GM15510 (cell line): ENCODE measurements around the gene TIMM50.

Source experiments
- POLR2A ChIP-seq: IDR thresholded peaks from 3 replicates; pipeline ENCODE4 v1.6.1; 2011; ENCODE audit warnings: borderline replicate concordance; ENCODE audit not compliant: insufficient read length; ENCODE audit errors: extremely low read depth

Gene TIMM50

DNA sequence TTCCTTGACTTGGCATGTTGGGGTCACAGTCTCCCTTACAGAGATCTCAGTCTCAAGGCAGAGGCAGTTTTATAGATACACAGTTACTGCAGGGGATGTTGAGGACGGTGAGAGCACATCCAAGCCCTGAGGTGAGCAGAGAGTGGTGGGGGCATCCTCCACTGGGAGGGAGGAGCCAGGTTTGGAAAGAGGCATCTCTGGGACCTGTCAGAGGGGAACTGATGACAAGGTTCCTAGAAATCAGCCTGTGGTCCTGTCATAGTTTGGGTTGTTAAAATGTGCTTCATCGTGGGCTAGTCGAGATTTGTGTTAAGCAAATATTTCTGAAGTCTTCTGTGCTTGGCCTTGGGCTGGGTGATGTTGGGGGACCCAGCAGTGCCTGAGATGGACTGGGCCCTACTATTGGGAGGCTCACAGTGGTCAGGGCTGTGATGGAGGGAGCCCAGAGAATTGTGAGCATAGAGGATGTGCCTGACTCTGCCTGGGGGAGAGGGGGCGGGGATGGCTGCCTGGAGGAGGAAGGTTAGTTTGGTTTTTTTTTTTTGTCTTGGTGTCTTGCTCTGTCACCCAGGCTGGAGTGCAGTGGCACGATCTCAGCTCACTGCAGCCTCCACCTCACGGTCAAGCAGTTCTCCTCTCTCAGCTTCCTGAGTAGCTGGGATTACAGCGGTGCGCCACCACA, 31.4 kb upstream of the TIMM50 start:
- no peak for TF ChIP-seq POLR2A

DNA sequence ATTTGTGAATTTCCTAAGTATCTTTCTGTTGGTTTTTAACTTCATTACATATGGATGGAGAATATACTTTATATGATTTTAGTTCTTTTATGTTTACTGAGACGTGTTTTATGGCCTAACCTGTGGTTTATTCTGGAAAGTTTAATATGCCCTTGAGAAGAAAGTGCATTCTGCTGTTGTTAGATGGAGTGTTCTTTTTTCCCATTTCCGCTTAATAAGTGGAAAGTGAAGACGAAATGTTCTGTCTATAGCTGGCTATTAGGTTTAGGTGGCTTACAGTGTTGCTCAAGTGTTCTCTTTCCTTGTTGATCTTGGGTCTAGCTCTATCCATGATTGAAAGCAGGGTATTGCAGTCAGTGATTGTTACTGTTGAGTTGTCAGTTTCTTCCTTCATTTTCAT, 17.2 kb upstream of the TIMM50 start:
- no peak for TF ChIP-seq POLR2A

DNA sequence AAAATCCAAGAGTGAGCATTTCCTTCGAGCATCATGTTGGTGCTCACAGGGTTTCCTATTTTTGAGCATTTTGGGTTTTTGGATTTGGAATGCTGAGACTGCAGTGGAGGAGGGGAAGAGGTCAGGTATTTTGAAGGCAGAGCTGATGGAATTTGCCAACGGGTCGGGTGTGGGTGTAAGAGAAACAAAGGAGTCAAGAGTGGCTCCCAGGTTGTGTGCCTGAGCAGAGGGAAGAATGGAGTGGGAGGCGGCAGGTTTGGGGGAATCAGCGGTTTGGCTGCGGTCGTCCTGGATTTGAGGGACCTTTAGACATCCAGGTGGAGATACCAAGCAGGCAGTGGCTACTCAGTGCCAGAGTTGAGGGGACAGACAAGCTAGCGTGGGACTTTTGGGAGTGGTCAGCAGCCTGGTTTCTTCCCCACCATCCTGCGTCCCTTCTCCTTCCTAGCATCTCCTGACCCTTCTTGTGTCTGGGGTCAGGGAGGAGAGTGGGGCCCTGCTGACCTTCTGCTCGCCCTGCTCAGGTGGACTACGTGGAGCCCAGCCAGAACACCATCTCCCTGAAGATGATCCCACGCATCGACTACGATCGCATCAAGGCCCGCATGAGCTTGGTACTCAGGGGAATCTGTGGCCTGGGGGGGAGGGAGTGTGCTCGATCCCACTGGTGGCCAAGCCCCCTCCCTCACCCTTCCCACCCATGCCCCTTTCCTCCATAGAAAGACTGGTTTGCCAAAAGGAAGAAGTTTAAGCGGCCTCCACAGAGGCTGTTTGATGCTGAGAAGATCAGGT, 14.5 kb upstream of the TIMM50 start:
- TF ChIP-seq POLR2A = no peak

DNA sequence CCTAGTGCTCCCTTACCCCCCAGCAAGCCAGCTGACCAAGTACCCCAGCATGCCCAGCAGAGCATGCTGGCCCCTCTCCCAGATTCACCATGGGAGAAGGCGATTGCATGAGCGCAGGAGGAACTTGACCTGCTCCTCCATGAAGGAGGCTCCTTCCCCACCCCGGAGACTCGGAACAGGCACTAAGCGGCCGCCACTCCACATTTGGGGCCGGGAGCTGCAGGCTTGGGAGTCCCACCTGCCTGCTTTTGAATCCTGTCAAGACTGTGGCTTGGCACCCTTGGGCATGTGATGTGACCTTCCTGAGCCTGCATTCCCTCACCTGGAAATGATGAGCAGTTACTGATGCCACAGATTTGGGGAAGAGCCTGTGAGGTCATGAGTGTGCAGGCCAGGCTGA, 12.7 kb upstream of the TIMM50 start:
- no peak for TF ChIP-seq POLR2A

DNA sequence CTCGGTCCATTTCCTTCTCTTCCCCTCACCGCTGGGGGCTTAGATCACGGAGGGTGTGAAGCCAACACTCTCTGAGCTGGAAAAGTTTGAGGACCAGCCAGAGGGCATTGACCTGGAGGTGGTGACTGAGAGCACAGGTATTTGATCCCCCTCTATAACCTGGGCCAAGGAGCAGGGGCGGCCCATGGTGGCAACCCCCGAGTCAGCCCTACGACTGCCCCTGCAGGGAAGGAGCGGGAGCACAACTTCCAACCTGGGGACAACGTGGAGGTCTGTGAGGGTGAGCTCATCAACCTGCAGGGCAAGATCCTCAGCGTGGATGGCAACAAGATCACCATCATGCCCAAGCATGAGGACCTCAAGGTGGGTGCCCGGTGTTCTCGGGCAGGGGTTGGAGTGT, 11.6 kb upstream of the TIMM50 start:
- no peak for TF ChIP-seq POLR2A

DNA sequence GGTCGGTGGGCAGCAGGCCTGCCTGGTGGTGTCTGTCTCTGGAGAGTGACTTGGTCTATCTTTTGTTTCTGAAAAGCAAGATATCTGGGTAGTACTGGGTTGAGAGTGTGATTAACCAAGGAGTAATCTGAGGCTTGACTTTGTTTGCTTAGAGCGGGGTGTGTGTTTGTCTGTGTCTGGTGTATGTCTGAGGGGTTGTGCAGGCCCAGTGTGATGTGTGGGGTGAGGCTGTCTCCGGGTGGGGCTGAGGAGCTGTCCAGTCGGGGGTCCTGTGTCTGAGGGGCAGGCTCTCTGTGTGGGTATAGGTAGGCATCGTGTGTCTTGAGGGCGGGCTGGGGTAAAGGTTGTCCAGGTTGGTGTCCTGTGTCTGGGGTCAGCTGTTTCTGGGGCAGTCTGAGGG, 11.1 kb upstream of the TIMM50 start:
- no peak for TF ChIP-seq POLR2A

DNA sequence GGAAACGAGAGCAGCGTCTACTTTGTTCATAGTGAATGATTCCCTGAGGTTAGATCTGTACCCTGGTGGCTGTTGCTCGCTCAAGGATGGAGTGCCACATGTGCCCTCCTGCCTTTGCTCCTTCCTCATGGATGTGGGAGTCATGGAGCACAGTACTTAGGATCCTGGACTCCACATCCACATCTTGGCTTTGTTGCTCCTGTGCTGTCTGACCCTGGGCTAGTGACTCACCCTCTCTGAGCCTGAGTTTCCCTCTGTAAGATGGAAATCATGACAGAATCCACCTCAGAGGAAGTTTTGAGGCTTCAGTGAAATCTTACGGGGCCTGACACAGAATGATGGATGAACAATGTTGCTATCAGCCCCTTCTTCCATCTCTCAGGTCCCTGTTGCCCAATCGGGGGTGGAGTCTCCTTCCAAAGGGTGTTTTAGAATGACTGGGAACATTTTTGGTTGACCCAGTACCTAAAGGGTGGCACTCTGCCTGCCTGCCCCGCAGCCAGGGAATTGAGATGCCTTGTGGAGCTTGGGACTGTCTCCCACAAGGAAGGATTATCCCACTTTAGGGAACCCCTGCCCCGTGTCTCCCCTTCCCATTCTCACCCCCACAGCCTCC, 9.8 kb upstream of the TIMM50 start:
- no peak for TF ChIP-seq POLR2A

DNA sequence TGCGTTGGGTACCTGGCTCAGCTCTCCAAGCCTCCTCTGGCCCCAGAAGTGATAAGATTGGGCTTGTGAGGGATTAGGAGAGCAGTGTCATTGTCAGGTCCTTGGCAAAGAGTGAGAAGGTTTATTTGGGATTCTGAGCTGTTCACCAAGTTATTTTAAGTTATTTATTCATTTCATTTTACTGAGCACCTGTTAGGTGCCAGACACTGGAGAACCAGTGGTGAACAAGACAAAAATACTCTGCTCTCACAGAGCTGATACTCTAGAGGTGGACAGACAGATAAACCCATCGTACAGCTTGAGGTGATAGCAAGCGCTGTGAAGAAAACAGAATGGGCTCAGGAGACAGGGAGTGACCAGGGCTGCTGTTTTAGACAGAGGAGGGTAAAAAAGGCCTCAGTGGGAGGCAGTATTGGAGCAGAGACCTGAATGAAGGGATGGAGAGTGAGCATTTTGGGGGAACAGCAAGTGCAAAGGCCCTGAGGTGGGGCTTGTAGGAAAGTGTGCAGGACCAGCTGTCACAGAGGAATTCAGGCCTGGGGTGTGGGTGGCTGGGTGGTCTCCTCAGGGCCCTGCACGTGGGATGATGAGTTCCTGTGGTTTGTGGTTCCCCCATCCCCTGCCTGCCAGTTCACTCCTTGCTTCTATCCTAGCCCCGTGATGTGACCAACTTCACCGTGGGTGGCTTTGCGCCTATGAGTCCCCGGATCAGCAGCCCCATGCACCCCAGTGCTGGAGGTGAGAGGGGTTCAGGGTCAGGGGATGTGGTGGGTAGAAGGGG, 8.7 kb upstream of the TIMM50 start:
- no peak for TF ChIP-seq POLR2A

DNA sequence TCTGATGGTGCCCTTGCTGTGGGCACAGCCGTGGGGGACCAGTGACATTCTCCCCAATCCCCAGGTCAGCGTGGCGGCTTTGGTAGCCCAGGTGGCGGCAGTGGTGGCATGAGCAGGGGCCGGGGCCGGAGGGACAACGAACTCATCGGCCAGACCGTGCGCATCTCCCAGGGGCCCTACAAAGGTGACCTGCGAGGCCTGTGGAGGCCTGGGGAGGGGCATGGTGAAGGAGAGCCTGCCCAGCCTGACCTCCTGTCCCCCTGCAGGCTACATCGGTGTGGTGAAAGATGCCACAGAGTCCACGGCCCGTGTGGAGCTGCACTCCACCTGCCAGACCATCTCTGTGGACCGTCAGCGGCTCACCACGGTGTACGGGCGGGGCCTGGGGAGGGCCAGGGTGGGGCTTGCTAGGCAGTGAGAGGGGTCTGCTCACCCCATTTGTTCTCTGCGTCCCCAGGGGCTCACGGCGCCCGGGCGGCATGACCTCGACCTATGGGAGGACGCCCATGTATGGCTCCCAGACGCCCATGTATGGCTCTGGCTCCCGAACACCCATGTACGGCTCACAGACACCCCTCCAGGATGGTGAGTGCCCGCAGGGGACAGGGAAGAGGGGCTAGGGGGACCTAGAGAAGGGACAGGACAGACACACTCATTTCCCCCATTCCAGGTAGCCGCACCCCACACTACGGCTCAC, 7.7 kb upstream of the TIMM50 start:
- TF ChIP-seq POLR2A = no peak

DNA sequence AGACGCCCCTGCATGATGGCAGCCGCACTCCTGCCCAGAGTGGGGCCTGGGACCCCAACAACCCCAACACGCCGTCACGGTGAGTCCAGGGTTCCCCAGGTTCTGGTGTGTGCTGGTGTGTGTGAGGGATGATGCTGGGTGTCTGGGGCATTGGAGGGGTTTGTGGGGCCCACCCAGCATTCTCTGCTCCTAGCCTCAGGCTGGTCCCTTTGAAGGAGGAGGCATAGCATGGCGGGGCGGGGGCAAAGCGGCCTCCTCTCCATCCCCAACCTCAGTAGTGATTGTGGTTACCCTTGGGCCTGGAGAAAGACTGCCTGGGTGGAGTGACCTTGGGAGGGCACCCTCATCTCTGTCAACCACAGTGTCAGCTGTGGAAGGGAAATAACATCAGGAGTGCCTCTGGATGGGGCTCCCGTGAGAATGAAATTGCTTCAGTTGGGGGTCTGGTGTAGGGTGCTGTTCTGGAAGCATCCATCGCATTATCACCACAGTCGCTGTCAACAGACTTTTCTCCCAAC, 7.1 kb upstream of the TIMM50 start:
- no peak for TF ChIP-seq POLR2A

DNA sequence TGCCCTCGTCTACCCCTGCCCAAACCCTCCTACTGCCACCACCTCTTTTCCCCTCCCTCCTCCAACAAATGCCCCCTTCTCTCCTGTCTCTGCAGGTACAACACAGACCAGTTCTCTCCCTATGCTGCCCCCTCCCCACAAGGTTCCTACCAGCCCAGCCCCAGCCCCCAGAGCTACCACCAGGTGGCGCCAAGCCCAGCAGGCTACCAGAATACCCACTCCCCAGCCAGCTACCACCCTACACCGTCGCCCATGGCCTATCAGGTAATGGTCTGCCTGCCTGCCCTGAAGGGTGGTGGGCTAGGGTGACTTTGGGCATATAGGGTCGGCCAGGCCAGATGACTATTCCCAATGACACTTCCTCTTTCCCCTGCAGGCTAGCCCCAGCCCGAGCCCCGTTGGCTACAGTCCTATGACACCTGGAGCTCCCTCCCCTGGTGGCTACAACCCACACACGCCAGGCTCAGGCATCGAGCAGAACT, 6.5 kb upstream of the TIMM50 start:
- TF ChIP-seq POLR2A = no peak

DNA sequence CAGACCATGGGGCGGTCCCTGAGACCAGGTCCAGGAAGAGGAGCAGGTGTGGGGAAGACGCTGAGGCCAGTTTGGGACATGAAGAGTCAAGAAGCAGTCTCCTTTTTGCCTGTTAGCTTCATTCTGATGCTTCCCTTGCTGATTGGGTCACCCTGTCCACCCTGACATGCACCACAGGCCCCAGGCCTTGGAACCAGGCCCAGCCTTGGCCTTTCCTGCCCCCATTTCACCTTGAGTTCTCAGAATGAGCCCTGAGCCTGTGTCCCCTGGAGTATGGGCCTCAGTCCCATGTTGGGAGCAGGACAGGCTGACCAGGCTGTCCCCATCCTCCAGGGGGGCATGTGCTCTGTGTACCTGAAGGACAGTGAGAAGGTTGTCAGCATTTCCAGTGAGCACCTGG, 4.9 kb upstream of the TIMM50 start:
- TF ChIP-seq POLR2A = no peak

DNA sequence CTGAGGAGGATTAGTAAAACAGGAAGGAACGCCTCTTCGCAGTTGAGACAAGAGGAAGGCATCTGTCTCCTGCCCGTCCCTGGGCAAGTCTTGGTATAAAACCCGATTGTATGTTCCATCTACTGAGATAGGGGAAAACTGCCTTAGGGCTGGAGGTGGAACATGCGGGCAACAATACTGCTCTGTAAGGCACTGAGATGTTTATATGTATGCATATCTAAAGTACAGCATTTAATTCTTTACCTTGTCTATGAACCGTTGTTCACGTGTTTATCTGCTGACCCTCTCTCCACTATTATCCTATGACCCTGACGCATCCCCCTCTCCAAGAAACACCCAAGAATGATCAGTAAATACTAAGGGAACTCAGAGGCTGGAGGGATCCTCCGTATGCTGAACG, 722 bp upstream of the TIMM50 start:
- no peak for TF ChIP-seq POLR2A

DNA sequence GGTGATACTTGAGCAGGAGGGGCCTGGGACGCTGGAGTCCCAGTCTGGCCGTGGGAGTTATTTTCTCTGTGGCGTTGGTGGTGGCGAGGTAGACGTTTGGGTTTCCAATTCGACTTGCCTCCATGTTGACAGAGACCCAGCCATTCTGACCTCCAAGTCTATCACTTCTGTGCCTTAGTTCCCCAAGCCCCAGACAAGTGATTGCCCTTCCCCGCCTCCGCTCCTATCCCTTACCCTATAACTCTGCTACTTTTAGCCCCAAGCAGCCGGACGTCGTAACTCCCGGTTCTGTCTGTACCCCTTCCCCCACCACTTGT, 549 bp downstream of the TIMM50 start:
- TF ChIP-seq POLR2A = no peak
